ENCODE data around the gene POLG. TPM values are rescaled to one million over a fixed set of nuclear protein-coding genes. Genes with fewer than 3 reads are reported as not detected.
A peak's percentile ranks its signal among the peaks of the same experiment; 100 is the strongest.

The POLG gene
- total RNA-seq, 1 donor from 2014 or later = 25.2 TPM

DNA sequence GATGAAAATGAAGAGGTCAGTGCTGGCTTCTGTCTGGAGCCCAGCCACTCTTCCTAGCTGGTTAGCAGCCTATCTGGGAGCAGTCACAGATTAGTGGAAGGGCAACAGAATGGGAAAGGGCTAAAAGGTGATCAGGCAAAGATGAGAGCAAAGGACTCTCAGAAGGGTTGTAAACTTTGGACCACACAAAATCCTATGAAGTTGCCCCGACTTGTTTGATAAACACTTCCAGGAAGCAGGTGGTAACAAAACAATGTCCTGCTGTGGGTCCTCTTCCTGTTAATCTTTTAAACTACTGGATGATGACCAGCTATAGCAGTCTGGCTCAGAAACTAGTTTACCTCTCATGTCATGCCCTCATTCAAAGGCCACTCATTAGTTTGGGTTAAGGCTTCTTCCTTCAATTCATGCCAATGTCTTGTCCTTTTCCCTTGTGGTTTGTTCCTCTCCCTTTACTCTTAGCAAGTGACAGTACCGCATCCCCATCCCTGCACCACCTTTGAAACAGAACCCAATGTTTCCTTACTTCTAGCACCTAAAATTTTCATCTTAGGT is 19.2 kb downstream of the POLG start:
- H3K27ac Mint-ChIP-seq = no peak overlapping the region
- peaks cover 36% of the 10 kb centered on the region for H3F3A ChIP-seq (ENCODE audit: low read depth)
- H3K4me3 Mint-ChIP-seq = no peak overlapping the region
- TF ChIP-seq, protein P1, sequence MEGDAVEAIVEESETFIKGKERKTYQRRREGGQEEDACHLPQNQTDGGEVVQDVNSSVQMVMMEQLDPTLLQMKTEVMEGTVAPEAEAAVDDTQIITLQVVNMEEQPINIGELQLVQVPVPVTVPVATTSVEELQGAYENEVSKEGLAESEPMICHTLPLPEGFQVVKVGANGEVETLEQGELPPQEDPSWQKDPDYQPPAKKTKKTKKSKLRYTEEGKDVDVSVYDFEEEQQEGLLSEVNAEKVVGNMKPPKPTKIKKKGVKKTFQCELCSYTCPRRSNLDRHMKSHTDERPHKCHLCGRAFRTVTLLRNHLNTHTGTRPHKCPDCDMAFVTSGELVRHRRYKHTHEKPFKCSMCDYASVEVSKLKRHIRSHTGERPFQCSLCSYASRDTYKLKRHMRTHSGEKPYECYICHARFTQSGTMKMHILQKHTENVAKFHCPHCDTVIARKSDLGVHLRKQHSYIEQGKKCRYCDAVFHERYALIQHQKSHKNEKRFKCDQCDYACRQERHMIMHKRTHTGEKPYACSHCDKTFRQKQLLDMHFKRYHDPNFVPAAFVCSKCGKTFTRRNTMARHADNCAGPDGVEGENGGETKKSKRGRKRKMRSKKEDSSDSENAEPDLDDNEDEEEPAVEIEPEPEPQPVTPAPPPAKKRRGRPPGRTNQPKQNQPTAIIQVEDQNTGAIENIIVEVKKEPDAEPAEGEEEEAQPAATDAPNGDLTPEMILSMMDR (IDR thresholded peaks at IDR 0.05) = no peak
- TF ChIP-seq EZH2phosphoT487 (IDR thresholded peaks at IDR 0.05) (no peak), EZH2 (IDR thresholded peaks at IDR 0.05) (no peak)
- no peaks in the 10 kb centered on the region for H3K27me3 ChIP-seq
- H3K27me3 Mint-ChIP-seq (ENCODE audit: insufficient read depth, low read depth) = peaks cover 2% of the 10 kb centered on the region
- H3K27ac ChIP-seq = peak overlapping the region; percentile 16
- peaks cover 9% of the 10 kb centered on the region for H4K20me1 ChIP-seq (ENCODE audit: low read depth)
- H2AFZ ChIP-seq (replicated peaks) = no peak overlapping the region
- H3K9ac ChIP-seq = no peak overlapping the region
- peaks cover 40% of the 10 kb centered on the region for H3K36me3 Mint-ChIP-seq
- H3K9me3 Mint-ChIP-seq = no peaks in the 10 kb centered on the region
- no peak overlapping the region for H3K4me3 ChIP-seq
- H3K4me2 ChIP-seq = no peak overlapping the region
- no peaks in the 10 kb centered on the region for H3K4me1 ChIP-seq
- H3K36me3 ChIP-seq = no peaks in the 10 kb centered on the region
- DNase-seq (ENCODE audit: low spot score) = no peak
- H3K79me2 ChIP-seq (ENCODE audit: low read depth) = no peaks in the 10 kb centered on the region
- H3K9me3 ChIP-seq (ENCODE audit: low read depth) = no peaks in the 10 kb centered on the region
- no peaks in the 10 kb centered on the region for H3K4me1 Mint-ChIP-seq

DNA sequence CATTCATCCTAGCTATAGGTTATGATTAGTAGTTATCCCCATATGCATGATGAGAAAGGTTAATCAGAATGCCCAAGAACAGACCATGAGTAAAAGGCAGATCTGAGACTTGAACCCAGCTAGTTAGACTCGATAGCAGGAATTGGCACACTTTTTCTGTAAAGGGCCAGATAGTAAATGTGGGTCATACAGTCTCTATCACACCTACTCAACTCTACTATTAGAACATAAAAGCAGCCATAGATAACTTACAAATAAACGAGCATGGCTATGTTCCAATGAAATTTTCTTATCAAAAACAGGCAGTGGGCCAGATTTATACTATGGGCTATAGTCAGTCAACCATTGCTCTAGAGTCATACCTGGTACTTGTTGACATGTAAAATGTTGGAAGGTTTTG is 24.6 kb downstream of the POLG start:
- H3F3A ChIP-seq (ENCODE audit: low read depth) = peaks cover 8% of the 10 kb centered on the region
- H3K27ac ChIP-seq = no peak overlapping the region
- no peaks in the 10 kb centered on the region for H3K9me3 ChIP-seq (ENCODE audit: low read depth)
- H3K27me3 ChIP-seq = no peaks in the 10 kb centered on the region
- no peak overlapping the region for H3K9ac ChIP-seq
- TF ChIP-seq, protein P1 (IDR thresholded peaks at IDR 0.05) = no peak
- TF ChIP-seq EZH2 (IDR thresholded peaks at IDR 0.05) (no peak), EZH2phosphoT487 (IDR thresholded peaks at IDR 0.05) (no peak)
- no peak overlapping the region for H3K4me3 Mint-ChIP-seq
- no peak overlapping the region for H3K27ac Mint-ChIP-seq
- no peaks in the 10 kb centered on the region for H3K9me3 Mint-ChIP-seq
- H3K4me1 ChIP-seq = no peaks in the 10 kb centered on the region
- no peak overlapping the region for H2AFZ ChIP-seq (replicated peaks)
- no peaks in the 10 kb centered on the region for H3K79me2 ChIP-seq (ENCODE audit: low read depth)
- DNase-seq (ENCODE audit: low spot score) = no peak
- H3K4me2 ChIP-seq = no peak overlapping the region
- peaks cover 2% of the 10 kb centered on the region for H4K20me1 ChIP-seq (ENCODE audit: low read depth)
- H3K36me3 Mint-ChIP-seq = peaks cover 38% of the 10 kb centered on the region
- H3K4me3 ChIP-seq = no peak overlapping the region
- H3K4me1 Mint-ChIP-seq = no peaks in the 10 kb centered on the region
- H3K27me3 Mint-ChIP-seq (ENCODE audit: insufficient read depth, low read depth) = peaks cover 2% of the 10 kb centered on the region
- no peaks in the 10 kb centered on the region for H3K36me3 ChIP-seq

DNA sequence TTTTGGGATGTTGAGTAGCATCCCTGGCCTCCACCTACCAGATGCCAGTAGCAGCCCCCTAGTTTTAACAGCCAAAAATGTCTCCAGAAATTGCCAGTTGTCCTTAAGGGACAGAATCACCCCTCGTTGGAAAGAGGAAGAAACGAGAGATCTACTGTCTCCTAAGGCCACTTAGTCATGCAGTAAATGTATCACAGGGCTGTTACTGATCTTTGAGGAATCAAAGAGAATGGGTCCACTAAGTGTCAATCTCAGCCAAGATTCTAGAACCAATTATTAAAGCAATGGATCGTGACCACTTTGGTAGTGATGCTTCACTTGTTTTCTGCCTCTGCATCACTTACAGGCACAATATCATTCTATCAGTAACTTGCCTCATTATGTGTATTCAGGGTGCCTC is 26.4 kb downstream of the POLG start:
- no peaks in the 10 kb centered on the region for H3K9me3 ChIP-seq (ENCODE audit: low read depth)
- Mint-ChIP-seq H3K4me1 (no peaks in the 10 kb centered on the region), H3K36me3 (peaks cover 38% of the 10 kb centered on the region), H3K9me3 (no peaks in the 10 kb centered on the region), H3K27me3 (ENCODE audit: insufficient read depth, low read depth) (peaks cover 2% of the 10 kb centered on the region), H3K4me3 (no peak overlapping the region), H3K27ac (no peak overlapping the region)
- no peak overlapping the region for H3K27ac ChIP-seq
- H3K4me1 ChIP-seq = no peaks in the 10 kb centered on the region
- H3K4me3 ChIP-seq = no peak overlapping the region
- H3K79me2 ChIP-seq (ENCODE audit: low read depth) = no peaks in the 10 kb centered on the region
- H3K9ac ChIP-seq = no peak overlapping the region
- no peak overlapping the region for H3K4me2 ChIP-seq
- no peak for TF ChIP-seq EZH2phosphoT487 (IDR thresholded peaks at IDR 0.05)
- TF ChIP-seq EZH2 (IDR thresholded peaks at IDR 0.05) = no peak
- TF ChIP-seq, protein P1 (IDR thresholded peaks at IDR 0.05) = no peak
- peaks cover 5% of the 10 kb centered on the region for H3F3A ChIP-seq (ENCODE audit: low read depth)
- H4K20me1 ChIP-seq (ENCODE audit: low read depth) = no peaks in the 10 kb centered on the region
- H3K36me3 ChIP-seq = peaks cover 3% of the 10 kb centered on the region
- H3K27me3 ChIP-seq = no peaks in the 10 kb centered on the region
- no peak for DNase-seq (ENCODE audit: low spot score)
- H2AFZ ChIP-seq (replicated peaks) = no peak overlapping the region
